ENCODE measurements around the gene CCSER1.

DNA sequence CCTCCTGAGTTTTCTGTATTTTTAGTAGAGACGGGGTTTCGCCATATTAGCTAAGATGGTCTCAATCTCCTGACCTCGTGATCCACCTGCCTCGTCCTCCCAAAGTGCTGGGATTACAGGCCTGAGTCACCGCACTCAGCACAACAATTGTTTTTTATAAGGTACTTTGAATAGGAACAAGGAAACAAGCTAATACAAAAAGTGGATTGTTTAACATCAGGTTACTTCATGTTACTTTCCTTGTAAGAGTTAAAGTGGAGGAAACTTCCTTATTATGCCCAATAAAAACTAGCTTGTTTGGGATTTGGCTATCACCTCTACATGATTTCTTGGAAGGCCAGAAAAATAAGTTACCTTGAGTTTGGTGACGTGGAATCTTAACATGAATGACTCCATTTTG is 698.7 kb downstream of the CCSER1 start:
- TF ChIP-seq EZH2phosphoT487 (IDR thresholded peaks at IDR 0.05; ENCODE audit: insufficient read depth, low read depth) (no peak), EZH2 (IDR thresholded peaks at IDR 0.05; ENCODE audit: insufficient read depth, poor library complexity, severe bottlenecking) (no peak)

All from GM23248 (cell line).